ENCODE data around the gene ZFYVE16. TPM values are rescaled to one million over a fixed set of nuclear protein-coding genes. Genes with fewer than 3 reads are reported as not detected.

ZFYVE16 gene
- total and polyA plus RNA-seq, 10 of the 15 experiments (the other 5 are each of a cell fraction or from before 2014, with no cell fraction given), result 2.9 to 11.2 (median 7.8) TPM

GRCh38 chr5:80364892-80365291 lies 43.0 kb upstream of the ZFYVE16 start:
- WGBS (ENCODE audit: insufficient coverage, insufficient replicate concordance, low lambda C conversion rate, missing lambda C conversion rate), result 60% methylated on average over 6 of the region's 6 CpGs
- no peak overlapping the region for H3K9ac ChIP-seq (ENCODE audit: control insufficient read depth, insufficient read depth, low read length)
- no peaks in the 10 kb centered on the region for H3K9me3 ChIP-seq (replicated peaks; ENCODE audit: control insufficient read depth, insufficient read depth, low read length)
- TF ChIP-seq POLR2AphosphoS2 (IDR thresholded peaks at IDR 0.05; ENCODE audit: low read depth, low read length) (no peak), JUND (IDR thresholded peaks at IDR 0.05; ENCODE audit: low read depth, low read length) (no peak), NFYB (IDR thresholded peaks at IDR 0.05; ENCODE audit: insufficient read depth, low read depth, low read length) (no peak), TCF3 (IDR thresholded peaks at IDR 0.05; ENCODE audit: borderline replicate concordance, insufficient read depth, low read depth, low read length) (no peak), FOS (IDR thresholded peaks at IDR 0.05; ENCODE audit: borderline replicate concordance, extremely low read depth, insufficient read length) (no peak), STAT1 (conservative IDR thresholded peaks at IDR 0.05) (no peak), ASH2L (IDR thresholded peaks at IDR 0.05; ENCODE audit: borderline replicate concordance, low read depth) (no peak)
- TF ChIP-seq, protein P1, sequence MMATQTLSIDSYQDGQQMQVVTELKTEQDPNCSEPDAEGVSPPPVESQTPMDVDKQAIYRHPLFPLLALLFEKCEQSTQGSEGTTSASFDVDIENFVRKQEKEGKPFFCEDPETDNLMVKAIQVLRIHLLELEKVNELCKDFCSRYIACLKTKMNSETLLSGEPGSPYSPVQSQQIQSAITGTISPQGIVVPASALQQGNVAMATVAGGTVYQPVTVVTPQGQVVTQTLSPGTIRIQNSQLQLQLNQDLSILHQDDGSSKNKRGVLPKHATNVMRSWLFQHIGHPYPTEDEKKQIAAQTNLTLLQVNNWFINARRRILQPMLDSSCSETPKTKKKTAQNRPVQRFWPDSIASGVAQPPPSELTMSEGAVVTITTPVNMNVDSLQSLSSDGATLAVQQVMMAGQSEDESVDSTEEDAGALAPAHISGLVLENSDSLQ (IDR thresholded peaks at IDR 0.05), result no peak
- no peak overlapping the region for H3K4me3 ChIP-seq
- in situ Hi-C loops (cut with MboI) (no loop called here), intact Hi-C loops (cut with micrococcal nuclease; ENCODE audit: unreplicated experiment) (no loop called here)
- no peaks in the 10 kb centered on the region for H4K20me1 ChIP-seq (ENCODE audit: control insufficient read depth, insufficient read depth)
- H3K27ac ChIP-seq (ENCODE audit: control insufficient read depth, insufficient read depth), result no peak overlapping the region
- DNase-seq (ENCODE audit: low read depth, low spot score) (no peak), FAIRE-seq (no peak), ATAC-seq (no peak)
- ChIA-PET POLR2A (no interaction called here), SMC1A (ENCODE audit: uncharacterized antibody, unreplicated experiment) (interaction anchor here (0.6 kb wide), 1 partner anchor 57 kb away, joined by 3 read pairs; no protein-coding TSS in a partner anchor), CTCF (no interaction called here), RAD21 (ENCODE audit: unreplicated experiment) (no interaction called here)
- no peak overlapping the region for H2AFZ ChIP-seq (ENCODE audit: control insufficient read depth, low read depth, low read length)
- no peaks in the 10 kb centered on the region for H3K79me2 ChIP-seq (ENCODE audit: control insufficient read depth, insufficient read depth, low read length)
- H3K4me2 ChIP-seq (ENCODE audit: control insufficient read depth, insufficient read depth), result no peak overlapping the region
- H3K4me1 ChIP-seq (ENCODE audit: control insufficient read depth, insufficient read depth, low read length), result no peaks in the 10 kb centered on the region
- BruUV-seq (replicated peaks), result no TSS peak
- no peaks in the 10 kb centered on the region for H3K27me3 ChIP-seq (replicated peaks in 1 of 2; ENCODE audit: control insufficient read depth in 2 of 2, insufficient read depth in 2 of 2, low read length in 1 of 2)
- H3K36me3 ChIP-seq (ENCODE audit: control insufficient read depth in 2 of 2, insufficient read depth in 2 of 2, low read length in 1 of 2), result no peaks in the 10 kb centered on the region
